SKM-1 (cell line): ENCODE measurements around the gene SULT1B1.
"Not testable (repeated sequence)": the region's sequence is repeated elsewhere in the genome, so short reads cannot be mapped to it uniquely, and the experiment has no call there.

ENCODE experiments used
- DNase-seq: peaks from one replicate; lab custom pipeline; 2025; ENCODE audit not compliant: unreplicated experiment; lab: John Stamatoyannopoulos, UW

SULT1B1 gene

DNA sequence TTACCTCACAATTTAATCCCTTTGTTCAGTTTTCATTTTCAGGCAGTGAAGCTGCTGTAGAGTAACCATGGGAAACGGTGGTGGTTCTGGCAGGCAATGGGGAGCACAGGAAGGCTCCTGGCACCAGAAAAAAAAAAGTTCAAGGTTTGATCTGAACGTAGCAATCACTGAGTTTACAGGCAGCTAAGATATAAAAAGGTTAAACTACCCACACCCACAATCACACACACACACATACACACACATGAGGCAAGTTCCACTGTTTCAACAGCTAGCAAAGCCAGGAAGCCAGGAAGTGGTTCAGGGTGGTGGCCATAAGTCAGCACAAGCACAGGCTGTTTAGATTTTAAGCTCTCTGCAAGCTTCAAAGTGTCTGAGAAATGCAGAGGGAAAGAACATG, at the start of gene SULT1B1:
TSS of gene SULT1B1 (minus strand) at position 166 of the 400 bp plus-strand sequence. CDS start 5,403 bp downstream, outside the sequence.
- DNase-seq: no peak

DNA sequence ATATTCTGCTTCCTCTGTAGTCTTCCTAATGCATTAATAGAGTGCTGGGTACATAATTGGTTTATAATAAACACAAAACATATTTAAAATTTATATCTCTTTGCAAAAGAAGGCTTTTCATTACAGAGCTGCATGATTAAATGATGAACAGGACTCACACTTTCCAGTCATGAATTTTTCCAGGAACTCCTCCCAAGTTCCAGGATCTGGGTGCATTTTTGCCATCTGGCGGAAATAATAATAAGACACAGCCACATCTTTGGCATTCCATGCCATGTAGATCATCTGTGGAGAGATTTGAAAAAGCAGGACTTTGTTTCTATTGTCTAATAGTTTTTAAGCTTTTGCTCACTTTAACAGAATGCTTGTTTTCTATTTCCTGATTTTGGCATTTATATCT, 40.2 kb upstream of the SULT1B1 start:
- DNase-seq: no peak

DNA sequence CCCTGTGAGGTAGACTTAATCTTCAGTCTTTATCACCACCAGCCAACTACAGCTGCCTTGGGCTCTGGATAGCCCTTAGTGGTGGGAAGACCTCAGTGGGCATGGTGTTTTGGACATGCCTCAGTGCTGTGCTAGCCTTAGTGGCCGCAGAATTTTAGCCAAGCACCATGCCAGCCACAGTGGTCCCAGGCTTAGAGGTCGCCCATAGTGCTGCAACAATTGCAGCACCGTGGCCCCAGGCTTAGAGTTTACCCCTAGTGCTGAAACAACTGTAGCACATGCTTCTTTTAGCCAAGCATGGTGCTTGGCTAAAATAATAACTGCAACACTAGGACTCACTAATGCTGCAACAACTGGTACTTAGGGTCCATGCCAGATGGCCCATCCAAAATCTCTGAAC, 38.9 kb upstream of the SULT1B1 start:
- DNase-seq: no peak

DNA sequence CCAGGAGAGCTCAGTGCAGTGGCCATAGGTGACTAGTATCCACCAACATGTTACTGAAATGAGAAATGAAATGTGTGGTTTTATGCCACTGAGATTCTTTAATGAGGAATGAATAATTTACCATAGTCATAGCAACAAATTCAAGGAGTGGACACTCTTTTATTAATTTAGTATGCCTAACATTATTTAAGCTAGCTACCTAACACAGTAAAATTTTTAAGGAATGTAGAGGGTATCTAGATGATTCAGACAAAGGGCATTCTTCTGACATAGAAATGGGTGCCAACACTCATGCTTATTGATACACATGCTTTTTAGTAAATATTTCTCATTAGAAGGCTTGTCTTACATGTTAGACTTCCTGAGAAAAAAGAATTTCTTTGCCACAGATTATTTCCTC, 33.3 kb upstream of the SULT1B1 start:
- DNase-seq: no peak

DNA sequence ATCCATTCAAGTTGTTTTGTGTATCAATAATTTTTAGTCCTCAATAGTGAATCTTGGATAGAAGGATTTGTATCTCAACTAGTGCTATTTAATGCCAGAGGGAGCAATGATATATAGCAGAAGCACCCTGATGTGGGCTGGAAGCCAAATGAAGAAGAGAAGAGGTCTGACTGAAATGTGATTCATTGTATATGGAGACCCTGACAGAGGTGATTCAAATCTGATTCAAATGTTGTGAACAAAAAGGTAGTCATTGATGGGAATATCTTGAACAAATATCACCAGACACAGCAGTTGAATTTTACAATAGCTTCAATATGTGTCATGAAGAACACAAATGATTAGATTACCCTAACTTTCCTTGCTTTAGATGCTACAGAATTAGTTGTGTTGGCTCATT, 27.5 kb upstream of the SULT1B1 start:
- DNase-seq: no peak

DNA sequence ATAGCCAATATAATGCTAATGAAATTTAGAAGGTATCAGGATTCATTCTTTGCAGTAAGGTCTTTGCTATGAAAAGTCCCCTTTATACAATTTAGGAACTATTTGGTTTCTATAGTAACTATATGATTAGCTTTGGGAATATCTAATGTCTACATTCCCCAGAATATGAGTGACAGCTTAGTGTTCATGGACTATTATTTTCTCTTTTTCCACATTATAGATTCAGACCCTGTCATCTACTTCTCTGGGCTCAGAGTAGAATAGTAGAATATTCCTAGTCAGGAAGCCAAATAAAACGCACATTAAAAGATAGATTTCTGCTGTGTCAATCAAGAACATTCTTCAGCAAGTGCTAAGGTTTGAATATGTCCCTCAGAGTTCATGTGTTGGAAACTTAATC, 26.1 kb upstream of the SULT1B1 start:
- DNase-seq: no peak

DNA sequence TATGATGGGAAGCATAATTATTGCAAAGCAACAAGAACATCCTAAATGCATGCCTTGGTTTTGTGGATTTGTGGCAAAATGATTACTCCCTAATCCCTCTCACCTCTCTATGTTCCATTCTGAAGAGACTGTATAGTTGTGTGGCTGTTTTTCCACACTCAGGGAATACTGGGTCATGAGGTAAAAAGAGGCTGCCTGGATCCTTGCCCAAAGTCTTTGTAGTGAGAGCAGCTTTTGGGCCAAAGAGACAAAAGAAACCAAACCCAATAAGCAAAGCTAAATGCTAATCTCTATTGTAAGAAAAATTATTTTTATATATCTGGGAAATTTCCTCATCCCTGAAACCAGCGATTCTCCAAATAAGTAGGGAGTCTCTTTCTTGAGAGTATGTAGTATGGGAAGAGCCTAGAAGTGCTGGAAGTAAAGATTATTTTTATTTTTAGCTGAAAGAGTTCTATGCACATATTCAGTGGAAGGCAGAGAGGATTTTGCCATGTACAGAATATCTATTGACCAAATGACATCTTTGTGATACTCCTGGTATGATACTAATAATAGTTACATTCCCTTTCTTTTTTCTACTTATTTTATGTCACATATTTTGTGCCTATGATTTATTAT, 24.9 kb upstream of the SULT1B1 start:
- DNase-seq: no peak

DNA sequence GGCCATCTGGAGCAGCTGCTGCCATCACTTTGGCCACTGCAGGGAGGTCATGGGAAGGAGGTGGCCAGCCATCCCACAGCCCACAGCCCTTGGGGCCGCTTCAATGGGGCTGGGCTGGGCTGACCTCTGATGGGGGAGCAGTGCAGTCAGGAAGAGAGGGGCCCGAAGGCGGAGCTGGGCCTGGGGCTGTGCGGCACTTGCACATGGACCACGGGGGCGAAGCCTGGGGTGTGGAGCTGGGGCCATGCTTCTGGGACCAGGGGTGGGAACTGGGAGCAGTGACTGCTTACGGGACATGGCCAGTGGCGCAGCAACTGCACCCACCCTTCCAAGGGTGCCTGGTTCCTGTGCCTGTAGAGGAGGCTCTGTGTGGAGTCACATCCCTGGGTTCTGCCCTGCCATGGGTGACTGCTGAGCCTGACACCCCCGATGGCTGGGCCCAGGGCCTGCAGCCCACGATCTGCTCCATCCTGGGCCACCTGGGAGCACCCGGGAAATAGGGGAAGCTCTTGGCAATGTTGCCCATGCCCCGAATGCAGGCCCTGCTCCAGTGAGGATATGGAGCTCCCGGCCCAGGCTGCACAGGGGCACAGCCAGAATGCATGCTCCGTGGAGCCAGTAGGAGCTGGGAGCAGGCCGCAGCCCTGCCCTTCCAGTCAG, 22.4 kb upstream of the SULT1B1 start:
- DNase-seq: no peak

DNA sequence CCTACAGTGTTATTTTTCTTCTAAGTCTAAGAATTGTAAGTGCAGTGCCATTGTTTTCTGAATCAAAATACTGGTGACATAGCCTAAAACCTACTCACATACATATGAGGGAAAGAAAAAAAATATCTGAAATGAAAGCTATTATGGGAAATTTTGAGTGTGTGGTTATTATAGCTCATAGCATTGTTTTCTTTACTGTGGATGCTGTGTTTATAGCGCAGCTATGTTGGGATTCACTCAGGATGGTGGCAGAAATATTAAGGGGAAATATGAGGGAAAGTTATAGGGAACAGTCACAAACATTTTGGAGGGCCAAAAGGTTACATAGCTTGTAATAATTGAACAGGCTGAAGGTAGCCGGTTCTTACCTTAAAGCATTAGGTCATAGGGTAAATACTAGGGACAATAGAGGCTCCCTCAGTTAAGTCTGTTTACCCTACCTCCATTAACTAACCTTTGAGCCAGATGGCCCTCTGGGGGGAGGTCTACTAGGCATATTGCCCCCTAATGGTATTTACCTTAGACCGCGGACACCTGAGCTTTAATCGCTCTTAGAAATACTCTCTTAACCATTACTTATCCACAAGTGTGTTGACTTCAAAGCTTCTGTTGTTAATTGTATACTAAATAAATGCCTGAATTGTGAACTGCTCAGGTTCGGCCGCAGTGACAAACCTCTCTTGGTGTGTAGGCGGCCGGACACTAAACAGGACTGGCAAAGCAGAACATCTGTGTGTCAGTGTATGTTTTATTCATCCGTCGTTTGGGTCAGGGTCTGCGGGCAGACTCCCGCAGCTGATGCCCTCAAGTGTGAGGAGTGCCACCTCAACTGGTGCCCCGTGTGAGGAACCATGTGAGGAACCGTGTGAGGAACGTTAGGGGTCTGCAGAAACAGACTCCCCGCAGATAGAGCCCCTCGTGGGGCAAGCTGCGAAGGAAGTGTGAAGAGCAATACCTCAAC, 21.3 kb upstream of the SULT1B1 start:
- DNase-seq: no peak

DNA sequence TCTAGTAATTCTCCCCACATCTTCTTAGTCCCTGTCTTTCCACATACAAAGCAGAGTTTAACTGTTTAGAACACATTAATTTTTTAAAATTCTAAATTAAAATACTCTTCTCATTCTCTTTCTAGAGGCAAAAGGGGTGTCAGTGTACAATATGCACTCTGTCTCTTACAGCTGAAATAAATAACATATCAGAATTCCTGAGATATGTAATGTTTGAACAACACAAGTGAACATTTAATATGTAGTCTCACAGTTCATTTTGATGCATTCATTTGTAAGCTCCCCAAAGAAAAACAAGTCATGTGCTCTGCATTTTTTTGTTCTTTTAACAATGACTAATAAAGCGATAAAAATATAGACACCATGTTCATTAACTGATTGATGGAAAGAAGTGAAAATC, 19.7 kb upstream of the SULT1B1 start:
- DNase-seq: no peak

DNA sequence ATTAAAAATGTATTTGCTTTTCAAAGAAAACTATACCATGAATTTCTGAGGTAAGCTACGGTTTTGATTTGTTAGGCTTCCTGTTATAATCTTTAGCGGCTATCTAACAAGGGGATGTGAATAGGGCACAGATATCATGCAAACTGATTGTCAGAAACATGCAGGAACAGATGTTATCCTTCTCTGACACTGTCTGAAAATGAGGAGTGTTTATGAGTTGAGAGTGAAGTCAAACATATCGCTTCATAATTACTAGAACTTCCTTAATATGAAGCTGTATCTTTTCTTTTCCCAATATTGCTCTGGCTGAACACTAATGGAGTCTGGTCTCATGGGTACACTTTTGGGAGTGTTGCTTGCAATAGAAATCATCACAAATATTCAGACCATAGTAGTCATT, 16.3 kb upstream of the SULT1B1 start:
- DNase-seq: no peak

DNA sequence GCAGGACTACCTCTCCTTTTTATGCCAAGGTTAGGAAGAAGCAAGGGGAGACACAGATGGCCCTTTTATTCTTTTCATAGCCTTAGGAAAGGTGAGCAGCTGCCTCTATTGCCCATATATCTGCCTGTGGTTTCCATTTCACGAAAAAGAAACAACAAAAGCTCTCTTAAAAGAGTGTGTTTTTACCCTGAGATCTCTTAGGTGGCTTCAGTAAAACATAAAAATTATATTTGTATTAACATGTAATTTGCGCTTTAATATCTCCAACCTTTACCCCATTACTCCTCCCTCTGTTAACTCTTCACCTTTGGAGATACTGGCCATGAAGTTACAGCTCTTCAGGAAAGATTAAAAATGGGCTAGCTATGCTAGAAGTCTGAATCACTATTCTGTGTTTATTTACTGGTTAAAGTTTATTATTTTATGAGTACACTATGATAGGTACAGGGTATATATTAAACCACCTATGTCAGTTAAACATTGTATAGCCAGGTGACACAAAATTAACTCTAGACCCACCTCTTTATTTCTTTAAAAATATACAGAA, 15.0 kb upstream of the SULT1B1 start:
- DNase-seq: no peak

DNA sequence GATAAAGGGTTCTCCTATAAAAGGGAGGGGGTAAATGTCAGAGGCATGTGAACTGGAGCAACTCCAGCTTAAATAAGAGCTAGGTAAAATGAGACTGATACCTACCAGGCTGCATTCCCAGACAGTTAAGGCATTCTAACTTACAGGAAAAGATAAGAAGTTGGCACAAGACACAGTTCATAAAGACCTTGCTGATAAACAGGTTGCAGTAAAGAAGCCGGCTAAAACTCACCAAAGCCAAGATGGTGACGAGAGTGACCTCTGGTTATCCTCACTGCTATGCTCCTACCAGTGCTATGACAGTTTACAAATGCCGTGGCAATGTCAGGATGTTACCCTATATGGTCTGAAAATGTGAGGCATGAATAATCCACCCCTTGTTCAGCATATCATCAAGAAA, 13.1 kb upstream of the SULT1B1 start:
- no peak for DNase-seq

DNA sequence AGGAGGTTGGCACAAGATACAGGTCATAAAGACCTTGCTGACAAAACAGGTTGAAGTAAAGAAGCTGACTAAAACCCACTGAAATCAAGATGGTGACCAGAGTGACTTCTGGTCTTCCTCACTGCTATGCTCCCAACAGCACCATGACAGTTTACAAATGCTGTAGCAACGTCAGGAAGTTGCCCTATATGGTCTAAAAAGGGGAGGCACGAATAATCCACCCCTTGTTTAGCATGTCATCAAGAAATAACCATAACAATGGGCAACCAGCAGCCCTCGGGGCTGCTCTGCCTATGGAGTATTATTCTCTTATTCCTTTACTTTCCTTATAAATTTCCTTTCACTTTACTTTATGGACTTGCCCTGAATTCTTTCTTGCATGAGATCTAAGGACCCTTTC, 8.1 kb upstream of the SULT1B1 start:
- not testable (repeated sequence) for DNase-seq

DNA sequence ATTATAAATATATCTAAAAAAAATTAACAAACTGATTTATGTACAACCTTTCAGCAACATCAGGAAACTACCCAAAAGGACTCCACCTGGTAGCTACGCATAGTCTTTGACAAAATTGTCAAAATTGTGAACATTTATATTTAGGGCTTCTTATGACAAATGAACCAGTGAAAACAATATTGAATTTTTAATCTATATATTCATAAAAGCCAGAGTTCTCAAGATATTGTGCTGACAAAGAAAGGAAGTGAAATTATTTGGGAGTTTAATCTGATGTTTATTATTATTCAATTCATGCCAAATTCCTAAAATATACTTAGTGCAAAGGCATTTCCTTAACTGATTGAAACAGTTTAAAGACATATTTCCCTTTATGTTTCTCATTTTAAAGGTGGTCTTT, 5.3 kb upstream of the SULT1B1 start:
- no peak for DNase-seq

DNA sequence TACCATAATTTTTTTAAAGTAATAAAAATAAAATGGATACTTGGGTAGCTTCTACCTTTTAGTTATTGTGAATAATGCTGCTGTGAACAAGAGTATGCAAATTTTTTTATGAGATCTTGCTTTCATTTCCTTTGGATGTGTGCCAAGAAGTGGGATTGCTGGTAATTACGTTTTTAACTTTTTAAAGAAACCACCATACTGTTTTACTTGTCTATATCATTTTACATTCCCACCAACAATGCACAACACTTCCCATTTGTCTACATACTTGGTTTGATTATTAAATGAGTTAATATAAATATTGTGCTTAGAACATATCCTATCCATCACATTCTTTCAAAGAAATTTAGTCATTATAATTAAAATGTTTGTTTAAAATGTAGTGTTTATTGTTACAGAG, 3.9 kb upstream of the SULT1B1 start:
- DNase-seq: no peak

DNA sequence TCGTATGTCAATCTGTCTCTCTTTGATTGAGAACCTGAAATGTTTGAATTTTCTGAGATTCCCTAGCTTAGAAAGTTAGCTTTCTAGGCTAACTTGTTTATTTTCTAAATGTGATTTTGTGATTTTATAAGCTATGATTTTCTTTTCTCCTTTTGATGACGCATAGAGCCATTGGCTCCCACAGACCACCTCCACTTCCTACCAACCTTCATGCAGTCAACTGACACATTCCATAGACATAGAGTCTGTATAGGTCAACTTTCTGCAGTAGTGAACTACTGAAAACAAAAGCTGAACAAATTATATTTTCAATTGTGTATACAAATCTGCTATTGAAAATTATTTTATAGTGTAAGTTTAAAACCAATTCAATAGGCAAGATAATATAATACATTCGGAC, 2.8 kb upstream of the SULT1B1 start:
- no peak for DNase-seq

DNA sequence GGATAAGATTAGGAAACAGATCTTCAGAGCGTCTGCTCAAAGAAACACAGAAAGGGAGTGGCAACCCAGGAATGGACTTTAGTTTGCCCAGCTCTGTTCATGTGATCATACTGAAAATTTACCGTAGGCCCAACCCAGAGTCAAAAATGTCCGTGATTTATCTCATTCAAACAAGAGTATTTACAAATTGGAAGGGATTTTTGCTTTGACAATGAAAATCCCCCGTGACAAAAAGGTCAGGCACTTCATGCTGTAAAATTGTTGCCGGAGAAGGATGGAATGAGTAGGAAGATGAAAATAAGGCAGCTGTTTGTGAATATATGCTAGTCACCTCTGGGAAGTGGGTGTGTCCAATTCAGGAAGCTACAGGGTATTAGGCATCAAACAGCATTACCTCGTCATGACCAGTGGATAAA, 1.2 kb downstream of the SULT1B1 start:
- DNase-seq: no peak

DNA sequence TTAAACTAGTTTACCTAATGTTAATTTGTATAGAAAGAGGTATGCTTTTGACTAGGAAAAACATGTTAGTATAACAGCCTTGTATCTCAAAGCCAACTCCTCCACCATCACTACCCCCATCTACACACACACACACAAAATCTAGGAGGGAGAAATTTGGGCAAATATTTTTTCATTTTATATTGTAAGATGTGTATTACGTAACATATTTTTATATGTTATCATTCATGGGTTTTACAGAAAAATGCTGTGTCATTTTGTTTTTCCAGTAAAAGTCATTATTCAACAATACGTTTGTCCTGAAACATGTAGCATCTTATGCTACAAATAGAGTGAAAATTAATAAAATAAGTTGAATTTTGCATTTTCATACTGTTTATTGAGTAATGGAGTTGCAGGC, 3.0 kb downstream of the SULT1B1 start:
- DNase-seq: no peak

DNA sequence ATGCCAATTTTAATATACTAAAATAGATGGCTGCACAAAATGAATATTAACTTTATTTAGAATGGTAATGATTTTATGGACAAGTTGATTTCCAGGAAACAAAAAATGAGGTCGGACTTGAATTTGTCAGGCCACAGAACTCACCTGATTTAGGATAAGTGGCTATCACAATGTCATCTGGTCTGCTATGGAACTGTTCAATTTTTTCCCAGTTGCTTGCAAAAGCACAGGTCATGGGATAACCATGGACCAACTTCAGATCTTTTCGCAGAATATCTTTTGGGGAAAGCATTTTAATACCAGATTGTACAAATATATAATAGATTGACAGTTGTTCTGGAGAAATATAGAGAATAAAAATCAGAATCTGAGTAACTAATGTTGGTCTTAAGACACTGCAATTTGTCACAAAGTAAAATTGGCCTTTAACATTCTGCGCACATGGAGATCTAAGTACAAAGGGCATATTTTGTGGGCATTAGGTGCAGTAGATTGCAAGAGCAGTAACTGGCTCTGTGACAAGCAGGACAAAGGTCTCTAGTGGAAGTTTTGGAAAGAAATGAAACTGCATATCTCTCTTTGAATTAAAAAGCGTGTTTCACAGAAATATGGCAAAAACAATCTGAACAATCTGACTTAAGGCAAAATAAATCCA, 5.4 kb downstream of the SULT1B1 start:
- DNase-seq: no peak

DNA sequence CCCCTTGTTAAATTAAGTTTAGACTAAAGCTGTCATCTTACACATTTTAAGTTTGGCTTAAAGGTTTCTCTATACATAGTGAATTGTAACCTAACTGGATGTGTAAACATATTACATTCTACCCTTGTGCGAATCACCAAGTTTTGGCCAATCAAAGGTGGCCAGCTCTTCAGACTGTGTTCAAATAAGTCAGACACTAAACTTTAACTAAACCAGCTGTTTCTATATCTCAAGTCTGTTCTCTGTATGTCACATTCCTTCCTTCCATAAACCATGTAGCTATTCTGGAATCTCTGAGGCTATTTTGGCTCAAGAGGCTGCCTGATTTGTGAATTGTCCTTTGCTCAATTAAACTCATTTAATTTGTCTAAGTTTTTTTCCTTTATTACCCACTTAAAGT, 6.7 kb downstream of the SULT1B1 start:
- no peak for DNase-seq
